ENCODE results near the gene BHMT2.

Gene BHMT2, protein sequence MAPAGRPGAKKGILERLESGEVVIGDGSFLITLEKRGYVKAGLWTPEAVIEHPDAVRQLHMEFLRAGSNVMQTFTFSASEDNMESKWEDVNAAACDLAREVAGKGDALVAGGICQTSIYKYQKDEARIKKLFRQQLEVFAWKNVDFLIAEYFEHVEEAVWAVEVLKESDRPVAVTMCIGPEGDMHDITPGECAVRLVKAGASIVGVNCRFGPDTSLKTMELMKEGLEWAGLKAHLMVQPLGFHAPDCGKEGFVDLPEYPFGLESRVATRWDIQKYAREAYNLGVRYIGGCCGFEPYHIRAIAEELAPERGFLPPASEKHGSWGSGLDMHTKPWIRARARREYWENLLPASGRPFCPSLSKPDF

GRCh38 chr5:79069488-79070349 lies at the start of gene BHMT2, which contains the start of gene DMGDH:
BHMT2 (plus strand) TSS chr5:79069767; CDS start chr5:79069783, 16 bp downstream.
DMGDH (minus strand) TSS chr5:79069674; CDS start chr5:79069620, 54 bp downstream.
- DNase-seq = peak; percentile 5

GRCh38 chr5:79020861-79021561 lies 48.6 kb upstream of the BHMT2 start:
- DNase-seq = peak; percentile 63

- DNase-seq = no peak
Observed at GRCh38 chr5:79021753-79022152, 47.8 kb upstream of the BHMT2 start.

- no peak for DNase-seq
Observed at GRCh38 chr5:79022771-79023170, 46.8 kb upstream of the BHMT2 start.

GRCh38 chr5:79023348-79023747 lies 46.2 kb upstream of the BHMT2 start:
- peak; percentile 0 for DNase-seq

- DNase-seq = no peak
Observed at GRCh38 chr5:79023947-79024346, 45.6 kb upstream of the BHMT2 start.

GRCh38 chr5:79025054-79025472 lies 44.5 kb upstream of the BHMT2 start:
- DNase-seq = peak; percentile 65

DNA sequence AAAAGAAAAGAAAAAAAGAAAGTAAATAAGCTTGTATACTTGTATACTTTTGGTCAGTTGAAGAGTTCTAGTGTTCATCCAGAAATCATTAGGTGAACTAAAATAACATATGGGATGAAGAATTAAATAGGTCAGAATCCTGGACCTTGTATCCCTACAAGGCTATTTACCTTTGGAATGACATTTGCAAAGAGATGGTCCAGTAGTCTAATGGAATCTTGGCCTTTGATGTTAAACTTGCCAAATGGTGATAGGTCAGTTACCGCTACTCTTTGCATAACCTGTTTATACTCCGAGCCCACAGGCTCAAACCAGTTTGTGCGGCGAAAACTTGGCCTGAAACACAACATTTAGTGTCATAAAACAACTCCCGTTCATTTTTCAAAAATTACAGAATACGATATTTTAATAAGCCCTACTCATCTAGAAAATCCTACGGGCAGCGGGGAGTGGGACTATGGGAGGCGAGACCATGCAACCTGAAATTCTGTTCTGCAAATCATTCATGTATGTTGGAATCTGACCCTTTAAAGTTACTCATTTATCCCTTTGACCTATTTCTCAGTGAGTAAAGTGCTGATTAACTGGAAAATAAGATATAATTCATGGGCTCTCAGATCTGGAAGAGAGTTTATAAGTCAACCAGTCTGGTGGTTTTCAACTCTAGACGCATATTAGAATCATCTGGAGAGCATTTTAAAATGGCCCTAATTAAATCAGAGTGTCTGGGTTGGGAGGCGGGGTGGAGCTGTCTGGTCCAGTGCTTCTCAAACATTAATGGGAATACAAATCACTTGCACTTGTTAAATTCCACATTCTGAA lies 38.7 kb upstream of the BHMT2 start:
- peak; percentile 0 for DNase-seq

DNA sequence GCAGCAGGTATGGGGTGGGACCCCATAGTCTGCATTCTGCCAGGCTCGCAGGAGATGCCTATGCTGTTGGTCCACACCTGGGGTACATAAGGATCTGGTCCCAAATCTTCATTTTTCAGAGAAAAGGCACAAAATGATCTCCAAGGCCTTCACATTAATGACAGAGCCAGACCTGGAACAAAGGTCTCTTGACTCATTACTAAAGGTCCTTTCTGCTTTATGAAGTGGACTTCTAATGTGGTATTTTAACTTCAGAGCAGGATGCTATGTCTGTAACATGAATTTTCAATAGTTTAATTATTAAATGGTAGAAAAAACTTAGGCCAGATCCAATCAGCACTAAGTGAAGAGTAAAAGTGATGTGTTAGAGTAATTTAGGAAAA lies 38.1 kb upstream of the BHMT2 start:
- no peak for DNase-seq

DNA sequence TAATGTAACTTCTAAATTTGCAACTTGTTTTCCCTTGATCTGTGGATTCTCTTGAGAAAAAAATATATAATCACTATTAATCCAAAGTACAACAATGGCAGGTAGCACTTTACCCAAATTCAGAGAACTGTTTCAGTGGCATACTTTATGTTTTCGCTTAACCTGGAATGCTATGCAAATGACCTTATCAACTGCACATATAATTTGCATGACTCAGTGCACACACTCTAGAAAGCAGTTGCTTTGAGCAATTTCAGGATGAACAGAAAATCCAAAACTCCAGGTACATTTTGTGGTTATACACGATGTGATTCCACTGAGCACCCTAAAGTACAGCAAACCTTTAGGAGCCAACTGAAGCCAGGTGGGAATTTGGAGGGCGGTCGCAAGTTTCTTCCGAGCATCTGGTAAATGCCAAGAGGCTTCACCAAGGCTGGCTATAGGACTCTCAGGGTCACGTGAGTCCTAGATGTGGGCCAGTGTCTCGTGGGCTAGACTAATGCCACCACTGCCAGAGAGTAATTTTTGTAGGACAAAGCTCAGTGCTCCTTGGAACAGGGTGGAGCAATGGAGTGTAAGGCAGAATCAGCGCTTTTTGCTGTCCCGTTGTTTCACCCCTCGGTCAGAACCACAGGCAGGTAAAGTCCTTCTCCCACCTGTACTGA lies 37.4 kb upstream of the BHMT2 start:
- DNase-seq = no peak

DNA sequence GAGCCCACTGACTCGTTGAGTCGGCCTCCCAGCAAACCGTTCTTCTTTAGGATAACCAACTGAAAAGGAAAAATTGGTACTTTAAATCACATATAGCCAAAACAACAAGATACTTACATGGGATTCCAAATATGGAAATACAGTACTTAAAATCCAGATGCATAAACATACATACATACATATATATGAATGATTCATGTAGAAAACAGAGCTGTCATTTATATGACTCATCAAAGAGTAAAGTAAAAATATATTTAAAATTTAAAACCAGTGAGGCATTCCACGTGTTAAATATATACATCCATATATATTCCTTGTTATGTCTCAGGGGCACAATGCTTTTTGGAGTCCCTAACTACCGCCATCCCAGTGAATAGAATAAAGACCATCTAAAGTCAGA lies 36.8 kb upstream of the BHMT2 start:
- no peak for DNase-seq

DNA sequence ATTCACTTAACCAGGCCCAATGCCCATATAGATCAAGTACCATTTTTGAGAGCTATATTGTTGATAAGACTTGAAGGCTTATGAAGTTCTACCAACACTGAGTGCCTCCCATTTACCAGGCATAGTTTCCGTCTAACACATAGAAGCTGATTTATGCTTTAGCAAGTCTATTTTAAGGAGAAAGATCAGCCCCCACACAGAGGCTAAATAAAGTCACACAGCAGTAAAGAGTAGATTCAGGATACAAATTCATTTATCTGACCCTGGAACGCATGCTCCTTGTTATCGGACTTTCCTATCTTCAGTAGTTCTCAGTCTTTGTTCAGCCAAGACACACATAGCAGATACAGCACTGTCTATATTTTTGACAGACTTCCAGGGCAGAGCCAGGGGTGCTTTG lies 34.3 kb upstream of the BHMT2 start:
- no peak for DNase-seq

DNA sequence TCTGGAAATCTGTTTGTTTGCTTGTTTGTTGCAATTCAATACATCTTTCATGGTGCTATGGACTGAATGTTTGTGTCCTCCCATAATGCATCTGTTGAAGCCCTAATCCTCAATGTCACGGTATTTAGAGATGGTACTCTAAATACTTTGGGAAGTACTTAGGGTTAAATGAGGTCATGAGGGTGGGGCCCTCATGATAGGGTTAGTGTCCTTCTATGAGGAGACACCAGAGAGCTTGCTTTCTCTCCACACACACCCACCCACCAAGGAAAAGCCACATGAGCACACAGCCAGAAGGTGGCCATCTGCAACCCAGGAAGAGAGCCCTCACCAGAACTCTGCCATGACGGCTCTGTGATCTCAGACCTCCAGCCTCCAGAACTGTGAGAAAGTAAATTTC lies 32.8 kb upstream of the BHMT2 start:
- no peak for DNase-seq

DNA sequence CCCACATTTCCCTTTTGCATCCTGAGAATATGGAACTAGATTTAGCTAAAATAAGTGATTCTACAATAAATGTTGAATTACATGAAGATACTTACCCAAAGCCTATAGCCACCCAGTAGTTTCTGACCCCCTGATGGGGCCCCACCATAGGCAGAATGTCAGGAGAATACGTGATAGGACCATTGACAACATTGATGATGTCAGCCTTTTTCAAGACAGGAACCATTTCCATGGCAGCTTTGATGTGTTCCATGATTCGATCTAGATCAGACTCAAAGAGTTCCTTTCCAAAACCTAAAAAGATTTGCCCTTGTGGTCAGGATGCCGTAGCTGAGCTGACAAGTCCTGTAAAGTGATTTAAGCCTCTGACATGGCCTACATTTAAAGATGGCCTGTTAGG lies 27.4 kb upstream of the BHMT2 start:
- no peak for DNase-seq

GRCh38 chr5:79047199-79047598 lies 22.4 kb upstream of the BHMT2 start:
- no peak for DNase-seq

GRCh38 chr5:79048437-79048836 lies 21.1 kb upstream of the BHMT2 start:
- DNase-seq = no peak

GRCh38 chr5:79050498-79050897 lies 19.1 kb upstream of the BHMT2 start:
- no peak for DNase-seq

DNA sequence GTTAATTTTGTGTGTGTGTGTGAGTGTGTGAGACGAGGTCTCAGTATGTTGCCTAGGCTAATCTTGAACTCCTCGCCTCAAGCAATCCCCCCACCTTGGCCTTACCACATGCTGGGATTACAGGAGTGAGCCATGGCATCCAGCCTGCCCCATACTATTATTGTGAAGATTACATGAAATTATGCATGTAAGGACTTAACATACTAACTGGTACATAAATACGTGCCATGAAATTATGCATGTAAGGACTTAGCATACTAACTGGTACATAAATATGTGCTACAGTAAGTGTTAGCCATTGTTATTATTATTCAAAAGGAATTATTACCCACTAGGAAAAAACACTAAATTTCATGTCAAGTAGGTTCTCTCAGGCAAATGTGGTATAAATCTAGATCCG lies 16.2 kb upstream of the BHMT2 start:
- DNase-seq = no peak

DNA sequence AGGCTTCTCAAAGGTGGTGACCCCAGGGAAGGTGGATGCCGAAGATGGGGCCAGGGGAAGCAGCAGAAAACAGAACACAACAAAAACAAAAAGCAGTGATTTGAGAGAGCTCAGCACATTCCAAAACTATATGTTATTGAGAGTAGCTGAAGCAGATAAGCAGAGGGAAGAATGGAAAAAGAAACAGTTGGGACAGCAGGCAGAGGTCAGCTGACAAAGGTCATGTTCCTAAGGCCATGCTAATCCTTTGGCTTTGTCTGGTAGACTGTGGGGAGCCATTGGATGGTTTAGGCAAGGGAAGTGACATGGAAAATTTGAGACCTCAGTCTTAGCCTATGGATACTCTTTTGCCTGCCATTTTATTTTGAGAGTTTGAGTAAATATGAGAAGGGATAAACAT lies 14.6 kb upstream of the BHMT2 start:
- DNase-seq = no peak

DNA sequence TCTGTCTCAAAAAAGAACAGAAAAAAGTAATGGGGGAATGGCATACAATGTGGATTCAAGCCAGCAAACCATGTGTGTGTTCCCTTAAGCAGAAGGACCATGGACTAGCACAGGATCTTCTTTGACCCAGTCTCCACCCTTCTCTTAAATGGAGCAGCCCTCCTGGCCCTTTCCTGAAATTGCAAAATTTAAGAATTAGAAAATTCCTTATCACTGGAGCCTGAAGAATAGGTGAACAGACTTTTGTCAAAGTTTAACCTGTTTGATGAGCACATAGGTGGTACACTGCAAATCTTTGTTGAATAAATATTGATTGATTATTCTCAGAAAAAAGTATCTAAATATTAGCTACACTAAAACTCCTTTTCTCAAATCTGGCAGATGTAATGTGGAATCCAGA lies 12.7 kb upstream of the BHMT2 start:
- no peak for DNase-seq

DNA sequence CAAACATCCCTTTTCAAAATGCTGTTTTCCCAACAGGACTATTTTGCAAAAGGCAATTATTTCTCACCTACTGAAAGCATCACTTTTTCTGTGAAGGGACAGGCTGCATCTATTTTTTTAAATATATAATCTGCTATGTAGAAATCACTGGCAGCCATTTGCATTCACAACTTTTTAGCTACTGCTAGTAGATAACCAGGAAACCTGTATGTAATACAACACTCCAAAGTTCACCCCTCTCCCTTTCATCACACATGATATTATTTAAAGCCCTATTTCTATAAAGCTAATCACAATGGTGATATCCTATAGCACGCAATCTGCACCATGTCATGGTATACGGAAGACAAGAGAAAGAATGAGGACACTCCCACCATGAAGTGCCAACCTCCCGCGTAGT lies 9.9 kb upstream of the BHMT2 start:
- DNase-seq = no peak

- no peak for DNase-seq
Observed at GRCh38 chr5:79062436-79062835, 7.1 kb upstream of the BHMT2 start.
